GM19035 (cell line): Measurements from ENCODE around the gene BOLA3.
A peak's percentile ranks its signal among the peaks of the same experiment; 100 is the strongest.
"Not testable (repeated sequence)": the region's sequence is repeated elsewhere in the genome, so short reads cannot be mapped to it uniquely, and the experiment has no call there.

Experiments
- ATAC-seq: cut with Tn5 transposase; IDR thresholded peaks from one replicate; pipeline ENCODE4 v1.9.1; 2021; ENCODE audit not compliant: unreplicated experiment

BOLA3 gene

GRCh38 chr2:74149570-74150319, 2.0 kb upstream of the BOLA3 start:
- ATAC-seq = no peak

- no peak for ATAC-seq
These were observed 1.5 kb upstream of the BOLA3 start for GRCh38 chr2:74149247-74149525.

GRCh38 chr2:74148457-74149246, 940 bp upstream of the BOLA3 start:
- ATAC-seq = no peak

GRCh38 chr2:74146929-74147726, 584 bp downstream of the BOLA3 start:
- no peak for ATAC-seq

- ATAC-seq = no peak
These were observed 5.4 kb downstream of the BOLA3 start for GRCh38 chr2:74142340-74142739.

- ATAC-seq = no peak
These were observed 8.9 kb downstream of the BOLA3 start for GRCh38 chr2:74138600-74139323.

GRCh38 chr2:74137651-74138599, 9.8 kb downstream of the BOLA3 start:
- no peak for ATAC-seq

- ATAC-seq = no peak
These were observed 15.8 kb downstream of the BOLA3 start for GRCh38 chr2:74131901-74132300.

GRCh38 chr2:74130211-74130995, 17.3 kb downstream of the BOLA3 start:
- ATAC-seq = no peak

GRCh38 chr2:74128206-74128605, 19.5 kb downstream of the BOLA3 start:
- ATAC-seq = no peak

GRCh38 chr2:74123955-74124354, 23.8 kb downstream of the BOLA3 start:
- not testable (repeated sequence) for ATAC-seq

GRCh38 chr2:74121846-74122245, 25.9 kb downstream of the BOLA3 start:
- ATAC-seq = not testable (repeated sequence)

GRCh38 chr2:74119912-74120825, 27.5 kb downstream of the BOLA3 start:
- peak; percentile 96 for ATAC-seq

- no peak for ATAC-seq
These were observed 28.4 kb downstream of the BOLA3 start for GRCh38 chr2:74119339-74119738.

- no peak for ATAC-seq
These were observed 36.3 kb downstream of the BOLA3 start for GRCh38 chr2:74111380-74111779.

GRCh38 chr2:74110537-74110936, 37.2 kb downstream of the BOLA3 start:
- ATAC-seq = no peak

GRCh38 chr2:74109551-74109950, 38.2 kb downstream of the BOLA3 start:
- no peak for ATAC-seq

GRCh38 chr2:74107071-74107470, 40.6 kb downstream of the BOLA3 start:
- ATAC-seq = no peak
